ENCODE data around the gene KRT5. TPM values are rescaled to one million over a fixed set of nuclear protein-coding genes. Genes with fewer than 3 reads are reported as not detected.

KRT5 gene
- total RNA-seq, 8 experiments from 2014 or later, result 0.14 to 1.9 (median 0.38) TPM; not detected in 3

DNA sequence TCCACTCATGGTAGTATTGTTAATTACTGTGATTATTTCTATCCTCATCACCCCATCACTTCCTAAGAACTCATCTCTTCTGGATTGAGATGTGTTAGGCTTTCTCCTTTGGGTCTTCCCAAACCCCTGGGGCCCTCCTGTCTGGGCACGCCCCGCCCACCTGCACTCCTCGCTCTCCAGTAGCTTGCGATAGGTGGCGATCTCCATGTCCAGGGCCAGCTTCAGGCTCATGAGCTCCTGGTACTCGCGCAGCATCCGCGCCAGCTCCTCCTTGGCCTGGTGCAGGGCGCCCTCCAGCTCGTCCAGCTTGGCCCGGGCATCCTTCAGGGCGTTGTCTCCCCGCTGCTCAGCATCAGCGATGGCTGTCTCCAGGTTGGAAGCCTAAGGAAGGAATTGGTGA is 25.9 kb upstream of the KRT5 start:
- Histone ChIP-seq H3K4me1 (replicated peaks in 1 of 2) (no peaks in the 10 kb centered on the region), H3K4me3 (no peak overlapping the region), H3K27ac (no peak overlapping the region)
- WGBS, 10 experiments, result 67 to 89% (median 88%) methylated on average over 3 to 5 of the region's 15 CpGs; no CpG with 5 or more reads in 7 of the 10 experiments
- no peak for ATAC-seq (replicated peaks in 6 of 8)
- in situ Hi-C loops (cut with MboI; ENCODE audit: low pct_unique_long_range_greater_than_20kb in 2 of 9, low sequenced_read_pairs in 9 of 9, unreplicated experiment in 9 of 9), result no loop called here

- in situ Hi-C loops (cut with MboI; ENCODE audit: low pct_unique_long_range_greater_than_20kb in 2 of 9, low sequenced_read_pairs in 9 of 9, unreplicated experiment in 9 of 9), result no loop called here
- no peaks in the 10 kb centered on the region for H3K4me1 ChIP-seq (replicated peaks in 1 of 2)
- no peak overlapping the region for H3K4me3 ChIP-seq
- WGBS, 10 experiments, result 31 to 100% (median 61%) methylated on average over 1 to 5 of the region's 17 CpGs; no CpG with 5 or more reads in 3 of the 10 experiments
- ATAC-seq (replicated peaks in 6 of 8), result peak in 3 of 8 experiments; percentile 96 to 97 (median 97)
- no peak overlapping the region for H3K27ac ChIP-seq
Observed at GRCh38 chr12:52543985-52544883, 24.0 kb upstream of the KRT5 start.

GRCh38 chr12:52542785-52543318 is 22.7 kb upstream of the KRT5 start:
- WGBS, 10 experiments, result 33 to 80% (median 73%) methylated on average over 1 to 5 of the region's 7 CpGs; no CpG with 5 or more reads in 4 of the 10 experiments
- Histone ChIP-seq H3K27ac (no peak overlapping the region), H3K4me1 (replicated peaks in 1 of 2) (no peaks in the 10 kb centered on the region), H3K4me3 (no peak overlapping the region)
- no peak for ATAC-seq (replicated peaks in 6 of 8)
- in situ Hi-C loops (cut with MboI; ENCODE audit: low pct_unique_long_range_greater_than_20kb in 2 of 9, low sequenced_read_pairs in 9 of 9, unreplicated experiment in 9 of 9), result no loop called here

DNA sequence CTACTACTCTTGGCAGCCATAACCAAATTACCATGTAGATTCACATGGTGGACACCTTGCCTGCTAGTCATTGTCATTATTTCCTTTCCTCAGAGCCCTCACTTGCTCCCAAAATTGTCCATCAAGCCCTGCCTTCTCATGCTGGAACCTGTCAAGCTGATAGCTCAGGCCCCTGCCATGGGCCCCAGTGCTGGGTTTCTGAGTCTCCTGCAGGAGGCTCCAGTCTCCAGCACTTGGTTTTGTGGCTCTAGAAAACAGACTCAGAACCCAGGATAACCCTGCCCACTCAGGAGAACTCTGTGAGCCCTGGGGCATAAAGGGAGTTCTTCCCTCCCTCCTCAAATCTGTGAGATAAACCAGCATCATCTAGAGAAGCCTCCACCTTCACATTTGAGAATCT is 22.0 kb upstream of the KRT5 start:
- no peak overlapping the region for H3K27ac ChIP-seq
- ATAC-seq (replicated peaks in 6 of 8), result no peak
- in situ Hi-C loops (cut with MboI; ENCODE audit: low pct_unique_long_range_greater_than_20kb in 2 of 9, low sequenced_read_pairs in 9 of 9, unreplicated experiment in 9 of 9), result no loop called here

GRCh38 chr12:52541709-52542108 is 21.5 kb upstream of the KRT5 start:
- H3K27ac ChIP-seq, result no peak overlapping the region
- H3K4me1 ChIP-seq (replicated peaks in 1 of 2), result no peaks in the 10 kb centered on the region
- no peak for ATAC-seq (replicated peaks in 6 of 8)
- 33 to 100% (median 63%) methylated on average over 1 to 4 of the region's 5 CpGs; no CpG with 5 or more reads in 2 of the 10 experiments for WGBS, 10 experiments
- in situ Hi-C loops (cut with MboI; ENCODE audit: low pct_unique_long_range_greater_than_20kb in 2 of 9, low sequenced_read_pairs in 9 of 9, unreplicated experiment in 9 of 9), result no loop called here
- no peak overlapping the region for H3K4me3 ChIP-seq

More for the DNA sequence above, 22.0 kb upstream of the KRT5 start:
- H3K4me1 ChIP-seq (replicated peaks in 1 of 2), result no peaks in the 10 kb centered on the region
- H3K4me3 ChIP-seq, result no peak overlapping the region

DNA sequence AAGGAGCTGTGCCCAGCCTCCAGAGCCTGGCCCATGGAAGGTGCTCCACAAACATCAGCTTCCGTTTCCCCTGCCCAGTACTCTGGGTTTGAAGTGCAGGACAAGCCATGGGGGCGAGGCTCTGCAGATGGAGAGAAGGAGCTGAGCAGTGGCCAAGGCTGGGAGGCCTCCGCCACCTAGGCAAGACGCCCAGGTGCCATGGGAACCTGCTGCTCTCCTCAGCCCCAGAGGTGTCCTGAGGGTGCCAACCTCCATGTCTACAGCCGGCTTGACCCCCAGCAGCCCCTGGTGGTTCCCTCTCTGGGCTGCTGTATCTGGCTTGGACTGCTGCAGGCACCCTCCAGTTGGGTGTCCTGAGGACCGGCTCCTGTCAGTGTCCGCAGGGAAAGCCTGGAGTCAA is 20.3 kb upstream of the KRT5 start:
- H3K4me1 ChIP-seq (replicated peaks in 1 of 2), result no peaks in the 10 kb centered on the region
- WGBS, 10 experiments, result 69 to 100% (median 77%) methylated on average over 1 to 4 of the region's 7 CpGs; no CpG with 5 or more reads in 6 of the 10 experiments
- in situ Hi-C loops (cut with MboI; ENCODE audit: low pct_unique_long_range_greater_than_20kb in 2 of 9, low sequenced_read_pairs in 9 of 9, unreplicated experiment in 9 of 9), result no loop called here
- H3K4me3 ChIP-seq, result no peak overlapping the region
- H3K27ac ChIP-seq, result no peak overlapping the region
- no peak for ATAC-seq (replicated peaks in 6 of 8)

DNA sequence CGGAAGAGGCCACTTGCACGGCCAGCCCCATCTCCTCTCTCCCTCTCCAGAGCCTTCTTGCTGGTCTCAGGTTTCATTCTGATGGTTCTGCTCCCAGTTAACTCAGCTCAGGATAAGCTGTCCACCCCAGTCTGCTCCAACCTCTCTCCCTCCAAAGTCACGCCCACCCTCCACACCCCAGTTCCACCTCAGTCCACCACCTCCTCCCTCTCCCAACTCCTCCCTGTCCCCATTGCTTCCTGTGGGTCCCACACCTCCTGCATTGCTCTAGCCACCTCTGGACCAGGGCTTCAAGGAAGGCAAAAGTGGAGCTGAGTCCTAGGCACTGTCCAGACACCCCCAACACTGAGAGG is 19.6 kb upstream of the KRT5 start:
- no peaks in the 10 kb centered on the region for H3K4me1 ChIP-seq (replicated peaks in 1 of 2)
- H3K4me3 ChIP-seq, result no peak overlapping the region
- in situ Hi-C loops (cut with MboI; ENCODE audit: low pct_unique_long_range_greater_than_20kb in 2 of 9, low sequenced_read_pairs in 9 of 9, unreplicated experiment in 9 of 9), result no loop called here
- WGBS, 10 experiments, result no CpG with 5 or more reads among the region's 3 CpGs
- no peak overlapping the region for H3K27ac ChIP-seq
- ATAC-seq (replicated peaks in 6 of 8), result no peak

- no peaks in the 10 kb centered on the region for H3K4me1 ChIP-seq (replicated peaks in 1 of 2)
- WGBS, 10 experiments, result 16 to 67% (median 43%) methylated on average over 1 to 3 of the region's 5 CpGs; no CpG with 5 or more reads in 2 of the 10 experiments
- H3K4me3 ChIP-seq, result no peak overlapping the region
- no peak overlapping the region for H3K27ac ChIP-seq
- in situ Hi-C loops (cut with MboI; ENCODE audit: low pct_unique_long_range_greater_than_20kb in 2 of 9, low sequenced_read_pairs in 9 of 9, unreplicated experiment in 9 of 9), result no loop called here
- ATAC-seq (replicated peaks in 6 of 8), result peak in 4 of 8 experiments; percentile 28 to 66 (median 48)
Observed at GRCh38 chr12:52539083-52539820, 19.1 kb upstream of the KRT5 start.

DNA sequence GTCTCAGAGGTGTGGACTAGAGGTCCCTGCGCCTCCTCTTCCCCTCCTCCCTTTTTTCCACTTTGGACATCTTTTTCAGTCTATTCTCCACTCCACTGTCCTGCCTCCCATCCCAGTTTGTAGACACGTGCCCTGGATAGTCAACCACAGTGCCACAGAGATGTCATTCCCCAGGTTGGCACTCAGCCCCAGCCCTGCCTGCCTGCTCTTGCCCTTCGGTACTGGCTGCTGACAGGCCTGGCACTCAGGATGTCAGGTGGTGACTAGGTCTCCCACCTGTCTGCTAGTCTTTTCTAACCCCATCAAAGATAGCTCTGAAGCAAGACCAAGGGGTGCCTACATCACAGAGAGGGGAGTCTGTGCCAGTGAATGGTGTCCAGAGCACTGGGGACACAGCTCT is 16.9 kb upstream of the KRT5 start:
- 0 to 100% (median 80%) methylated on average over 1 to 3 of the region's 3 CpGs; no CpG with 5 or more reads in 2 of the 10 experiments for WGBS, 10 experiments
- in situ Hi-C loops (cut with MboI; ENCODE audit: low pct_unique_long_range_greater_than_20kb in 2 of 9, low sequenced_read_pairs in 9 of 9, unreplicated experiment in 9 of 9), result no loop called here
- no peak for ATAC-seq (replicated peaks in 6 of 8)
- H3K4me3 ChIP-seq, result no peak overlapping the region
- no peaks in the 10 kb centered on the region for H3K4me1 ChIP-seq (replicated peaks in 1 of 2)
- H3K27ac ChIP-seq, result no peak overlapping the region

DNA sequence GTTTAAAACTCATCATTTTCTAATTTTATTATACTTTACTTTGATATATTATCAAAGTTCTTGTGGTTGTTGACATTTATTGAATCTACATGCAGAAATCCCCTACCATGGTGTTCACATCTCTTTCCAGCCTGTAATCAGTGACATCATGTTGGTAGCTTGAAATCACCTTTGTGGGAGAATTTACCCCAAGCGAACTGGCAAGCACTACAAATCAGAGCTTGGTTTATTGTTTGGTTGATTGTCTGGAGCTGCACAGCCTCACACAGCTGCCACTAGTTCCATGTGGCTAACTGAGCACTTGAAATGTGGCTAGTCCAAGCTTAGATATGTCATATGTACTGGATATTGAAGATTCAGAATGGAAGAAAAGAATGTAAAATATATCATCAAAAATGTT is 15.4 kb upstream of the KRT5 start:
- Histone ChIP-seq H3K4me3 (no peak overlapping the region), H3K4me1 (replicated peaks in 1 of 2) (no peaks in the 10 kb centered on the region), H3K27ac (no peak overlapping the region)
- 0 to 60% (median 20%) methylated on average over 1 of the region's 1 CpG; no CpG with 5 or more reads in 7 of the 10 experiments for WGBS, 10 experiments
- in situ Hi-C loops (cut with MboI; ENCODE audit: low pct_unique_long_range_greater_than_20kb in 2 of 9, low sequenced_read_pairs in 9 of 9, unreplicated experiment in 9 of 9), result no loop called here
- ATAC-seq (replicated peaks in 6 of 8), result no peak

GRCh38 chr12:52534482-52534881 is 14.3 kb upstream of the KRT5 start:
- no peaks in the 10 kb centered on the region for H3K4me1 ChIP-seq (replicated peaks in 1 of 2)
- H3K4me3 ChIP-seq, result no peak overlapping the region
- H3K27ac ChIP-seq, result no peak overlapping the region
- 50 to 82% (median 74%) methylated on average over 1 to 5 of the region's 5 CpGs for WGBS, 10 experiments
- ATAC-seq (replicated peaks in 6 of 8), result no peak
- in situ Hi-C loops (cut with MboI; ENCODE audit: low pct_unique_long_range_greater_than_20kb in 2 of 9, low sequenced_read_pairs in 9 of 9, unreplicated experiment in 9 of 9), result no loop called here

GRCh38 chr12:52533686-52534470 is 13.7 kb upstream of the KRT5 start:
- Histone ChIP-seq H3K4me1 (replicated peaks in 1 of 2) (no peaks in the 10 kb centered on the region), H3K27ac (no peak overlapping the region), H3K4me3 (no peak overlapping the region)
- ATAC-seq (replicated peaks in 6 of 8), result no peak
- in situ Hi-C loops (cut with MboI; ENCODE audit: low pct_unique_long_range_greater_than_20kb in 2 of 9, low sequenced_read_pairs in 9 of 9, unreplicated experiment in 9 of 9), result no loop called here
- WGBS, 10 experiments, result 0 to 100% (median 62%) methylated on average over 1 to 7 of the region's 10 CpGs; no CpG with 5 or more reads in 2 of the 10 experiments
